Keratinocyte (primary cell): ENCODE measurements around the gene MLN.

ENCODE experiments used
- CTCF ChIP-seq, 3 experiments: IDR thresholded peaks in 1 of 3; conservative IDR thresholded peaks in 1 of 3; optimal IDR thresholded peaks in 1 of 3; 2 replicates in 2 of 3; 3 replicates in 1 of 3; pipeline versions ENCODE3 to v1.5.1; 2011; ENCODE audit warnings: low read length in 3 of 3, mild to moderate bottlenecking in 3 of 3, moderate library complexity in 2 of 3, control low read depth in 1 of 3, inconsistent platforms in 1 of 3; ENCODE audit not compliant: insufficient read depth in 2 of 3; ENCODE audit errors: extremely low read depth in 1 of 3
- EZH2 ChIP-seq: IDR thresholded peaks from one replicate; pipeline ENCODE4 v1.6.1; 2012; ENCODE audit warnings: inconsistent platforms, mild to moderate bottlenecking, low read length, moderate library complexity

- no peak for TF ChIP-seq CTCF (optimal IDR thresholded peaks at IDR 0.05 in 1 of 3, IDR thresholded peaks at IDR 0.05 in 1 of 3, conservative IDR thresholded peaks at IDR 0.05 in 1 of 3; ENCODE audit: extremely low read depth in 1 of 3, insufficient read depth in 2 of 3, low read length in 3 of 3)
- no peak for TF ChIP-seq EZH2
Observed at GRCh38 chr6:33744895-33745546, 58.8 kb downstream of the MLN start.
